Upper lobe of right lung (tissue), 1 donor: ENCODE data around the gene PPP6R3. TPM values are rescaled to one million over a fixed set of nuclear protein-coding genes. Genes with fewer than 3 reads are reported as not detected.

Source experiments
- ATAC-seq: fragments of 200-7000 bp; cut with Tn5 transposase; one replicate; pipeline ENCODE4 v1.9.1; 2020; ENCODE audit warnings: mild to moderate bottlenecking, moderate library complexity
- DNase-seq: peaks from one replicate; pipeline ENCODE4 v3.0.0-alpha.2; 2020
- H3K27ac ChIP-seq: fragments of 200-600 bp; one replicate; pipeline ENCODE4 v1.8.0; 2022
- H3K27me3 ChIP-seq: fragments of 200-600 bp; one replicate; pipeline ENCODE4 v1.8.0; 2022; ENCODE audit warnings: mild to moderate bottlenecking
- H3K36me3 ChIP-seq: fragments of 200-600 bp; one replicate; pipeline ENCODE4 v1.8.0; 2022
- H3K4me1 ChIP-seq: fragments of 200-600 bp; one replicate; pipeline ENCODE4 v1.8.0; 2022
- H3K4me3 ChIP-seq: fragments of 200-600 bp; one replicate; pipeline ENCODE4 v1.8.0; 2022; ENCODE audit warnings: mild to moderate bottlenecking
- H3K9me3 ChIP-seq: fragments of 200-600 bp; one replicate; pipeline ENCODE4 v1.8.0; 2022
- CTCF ChIP-seq: fragments of 200-600 bp; IDR thresholded peaks from one replicate; pipeline ENCODE4 v1.8.0; 2022; ENCODE audit warnings: antibody characterized with exemption
- intact Hi-C: fragments of 100-400 bp; cut with DNase I; formaldehyde crosslinking; loops from one replicate; pipeline ENCODE4 v1.11.0; 2022
- total RNA-seq: library from RNA; stranded (reverse); fragmentation: NEBNext Ultra II Directional; extraction: Animal tissue kit (Norgen Biotek cat#: 25700); gene quantifications from one replicate; pipeline ENCODE4 v1.2.1, GENCODE V29; 2021
- donor health status: DM: no; HTN: yes; CAD: no; lungs with severe emphysema.

The PPP6R3 gene
- total RNA-seq, 1 donor from 2014 or later, result 93.2 TPM

- no peak overlapping the region for H3K27ac ChIP-seq
- no peaks in the 10 kb centered on the region for H3K9me3 ChIP-seq
- no peaks in the 10 kb centered on the region for H3K36me3 ChIP-seq
- ATAC-seq (no peak), DNase-seq (peak; percentile 20)
- H3K27me3 ChIP-seq, result no peaks in the 10 kb centered on the region
- no peak for TF ChIP-seq CTCF
- H3K4me1 ChIP-seq, result no peaks in the 10 kb centered on the region
- no peak overlapping the region for H3K4me3 ChIP-seq
- intact Hi-C loops, result no loop called here
Measured at GRCh38 chr11:68664141-68664540, 203.6 kb downstream of the PPP6R3 start.

- no peaks in the 10 kb centered on the region for H3K4me1 ChIP-seq
Measured at GRCh38 chr11:68664906-68665305, 204.4 kb downstream of the PPP6R3 start.

More at GRCh38 chr11:68664906-68665305, 204.4 kb downstream of the PPP6R3 start:
- Histone ChIP-seq H3K4me3 (no peak overlapping the region), H3K36me3 (no peaks in the 10 kb centered on the region), H3K27me3 (no peaks in the 10 kb centered on the region), H3K9me3 (no peaks in the 10 kb centered on the region), H3K27ac (no peak overlapping the region)
- no peak for TF ChIP-seq CTCF
- DNase-seq (peak; percentile 54), ATAC-seq (no peak)
- intact Hi-C loops, result no loop called here

Other genes with a start within 250 kb of the PPP6R3 start
- 43.9 TPM for gene KMT5B, start 247.5 kb upstream of the PPP6R3 start, total RNA-seq
- gene C11orf24, start 188.8 kb upstream of the PPP6R3 start, total RNA-seq, result 26.7 TPM
- 101 TPM for gene LRP5, start 148.2 kb upstream of the PPP6R3 start, total RNA-seq
- gene GAL, start 223.8 kb downstream of the PPP6R3 start, total RNA-seq, result not detected